Omental fat pad (tissue), 4 donors: ENCODE data around the gene KCNIP4. TPM values are rescaled to one million over a fixed set of nuclear protein-coding genes. Genes with fewer than 3 reads are reported as not detected.

Experiments
- ATAC-seq: fragments of 150-250 bp; one replicate; pipeline ENCODE4 v1.9.1; 2016; ENCODE audit warnings: mild to moderate bottlenecking, moderate library complexity; ENCODE audit not compliant: low FRiP score
- DNase-seq: peaks from one replicate; pipeline ENCODE4 v3.0.0-alpha.2; 2019; ENCODE audit warnings: low spot score
- total RNA-seq, 4 donors: library from RNA; depleted of rRNA; stranded (reverse); fragments of >200 nt; gene quantifications; one replicate each; pipeline ENCODE4 v1.1.0, GENCODE V29; 2016
- TF ChIP-seq, protein P1 (sequence below), 3 donors: fragments of 450-650 bp; IDR thresholded peaks; one replicate each; pipeline ENCODE4 v1.5.1; 2016 to 2017; ENCODE audit warnings: antibody characterized with exemption in 3 of 3, mild to moderate bottlenecking in 3 of 3, moderate library complexity in 2 of 3

KCNIP4 gene
- total RNA-seq, 4 donors from 2014 or later: 0.37 TPM; not detected in 3

DNA sequence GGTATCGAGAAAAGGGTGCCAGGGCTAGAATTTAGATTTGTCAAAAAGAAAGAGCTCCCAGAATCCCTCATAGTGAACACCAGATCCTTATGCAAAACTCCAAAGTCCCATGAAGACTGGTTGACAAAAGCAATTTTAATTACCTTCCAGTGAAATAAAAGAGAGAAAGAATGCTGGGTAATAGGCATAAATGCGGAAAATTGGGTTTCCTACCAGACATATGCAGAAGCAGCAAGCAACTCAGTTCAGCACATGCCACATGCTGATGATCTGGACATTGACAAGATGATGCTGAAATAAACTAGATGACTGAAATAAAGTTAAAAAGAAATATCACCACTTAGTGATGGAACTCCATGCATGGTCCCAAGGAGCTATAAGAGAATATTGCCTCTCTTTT is 83.9 kb downstream of the KCNIP4 start:
- TF ChIP-seq, protein P1, sequence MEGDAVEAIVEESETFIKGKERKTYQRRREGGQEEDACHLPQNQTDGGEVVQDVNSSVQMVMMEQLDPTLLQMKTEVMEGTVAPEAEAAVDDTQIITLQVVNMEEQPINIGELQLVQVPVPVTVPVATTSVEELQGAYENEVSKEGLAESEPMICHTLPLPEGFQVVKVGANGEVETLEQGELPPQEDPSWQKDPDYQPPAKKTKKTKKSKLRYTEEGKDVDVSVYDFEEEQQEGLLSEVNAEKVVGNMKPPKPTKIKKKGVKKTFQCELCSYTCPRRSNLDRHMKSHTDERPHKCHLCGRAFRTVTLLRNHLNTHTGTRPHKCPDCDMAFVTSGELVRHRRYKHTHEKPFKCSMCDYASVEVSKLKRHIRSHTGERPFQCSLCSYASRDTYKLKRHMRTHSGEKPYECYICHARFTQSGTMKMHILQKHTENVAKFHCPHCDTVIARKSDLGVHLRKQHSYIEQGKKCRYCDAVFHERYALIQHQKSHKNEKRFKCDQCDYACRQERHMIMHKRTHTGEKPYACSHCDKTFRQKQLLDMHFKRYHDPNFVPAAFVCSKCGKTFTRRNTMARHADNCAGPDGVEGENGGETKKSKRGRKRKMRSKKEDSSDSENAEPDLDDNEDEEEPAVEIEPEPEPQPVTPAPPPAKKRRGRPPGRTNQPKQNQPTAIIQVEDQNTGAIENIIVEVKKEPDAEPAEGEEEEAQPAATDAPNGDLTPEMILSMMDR (IDR thresholded peaks at IDR 0.05): no peak
- ATAC-seq: no peak
- no peak for DNase-seq

DNA sequence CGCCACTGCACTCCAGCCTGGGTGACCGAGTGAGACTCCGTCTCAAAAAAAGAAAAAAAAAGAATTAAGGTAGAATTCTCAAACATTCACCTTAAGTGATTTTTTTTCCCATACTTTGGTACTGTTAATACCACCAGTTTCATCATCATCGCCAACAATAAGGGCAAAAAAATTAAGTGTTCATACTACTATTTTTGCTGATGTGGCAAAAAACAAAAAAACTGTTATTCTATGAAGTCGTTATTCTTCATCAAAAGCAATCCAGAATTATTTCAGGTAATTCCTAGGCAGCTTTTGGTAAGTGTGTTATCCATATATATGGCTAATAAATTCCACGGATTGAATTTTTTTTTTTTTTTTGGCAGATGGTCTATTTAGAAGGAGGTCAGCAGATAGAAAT is 85.7 kb downstream of the KCNIP4 start:
- DNase-seq (no peak), ATAC-seq (no peak)
- TF ChIP-seq, protein P1 (IDR thresholded peaks at IDR 0.05): no peak

DNA sequence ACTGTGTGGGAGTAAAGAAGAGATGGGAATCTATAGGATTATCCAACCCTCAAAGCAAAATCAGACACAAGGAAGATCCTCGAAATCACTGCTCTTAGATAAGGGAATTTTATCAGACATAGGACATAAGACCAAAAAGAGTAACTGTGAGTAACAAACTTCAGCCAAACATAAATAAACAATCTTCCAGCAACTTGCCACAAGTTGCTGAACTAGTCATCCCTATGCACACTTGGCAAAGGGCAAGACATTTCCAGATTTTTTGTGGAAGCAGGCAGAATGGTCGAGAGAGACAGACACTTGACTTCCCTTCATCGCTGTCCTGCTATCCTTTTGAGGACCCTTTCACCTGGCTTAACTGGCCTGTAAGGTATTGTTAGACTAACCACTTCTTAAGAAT is 89.6 kb downstream of the KCNIP4 start:
- ATAC-seq (no peak), DNase-seq (no peak)
- TF ChIP-seq, protein P1 (IDR thresholded peaks at IDR 0.05): no peak

DNA sequence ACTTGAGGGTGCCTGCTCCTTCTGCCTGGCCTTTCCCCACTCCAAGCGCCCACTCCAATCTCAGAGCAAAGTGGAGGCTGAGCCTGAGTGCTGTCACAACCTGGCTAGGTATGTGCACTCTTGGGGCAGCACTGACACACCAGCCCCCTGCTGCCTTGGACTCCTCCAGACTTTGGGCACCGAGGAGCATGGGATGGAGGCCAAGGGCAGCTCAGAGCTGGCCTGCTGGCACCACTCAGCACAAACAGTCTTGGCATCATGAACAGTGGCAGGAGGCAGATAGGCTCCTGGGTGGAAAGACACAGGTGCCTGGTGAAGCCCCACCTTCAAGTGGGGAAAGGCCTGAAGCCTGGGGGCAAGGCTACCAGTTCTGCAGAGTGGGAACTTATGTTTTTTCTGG is 91.8 kb downstream of the KCNIP4 start:
- TF ChIP-seq, protein P1 (IDR thresholded peaks at IDR 0.05): no peak
- ATAC-seq: peak; percentile 54
- DNase-seq: no peak

DNA sequence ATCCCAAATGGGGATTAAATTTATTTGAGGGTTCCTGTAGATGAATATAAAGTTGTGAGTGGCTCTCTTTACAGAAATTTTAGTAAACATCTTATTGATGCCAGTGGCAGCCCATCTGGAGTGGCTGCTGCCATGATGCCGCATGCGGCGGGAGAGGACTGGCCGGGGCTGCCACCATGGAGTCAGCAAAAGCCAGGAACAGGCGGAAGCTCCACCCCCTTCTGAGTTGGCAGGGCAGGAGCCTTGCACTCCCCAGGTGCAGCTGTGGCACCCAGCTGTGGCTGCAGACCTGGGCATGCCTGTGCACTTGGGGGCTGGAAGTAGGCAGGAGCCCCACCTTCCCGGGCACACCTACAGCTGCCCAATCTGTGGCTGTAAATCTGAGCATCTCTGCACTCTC is 92.3 kb downstream of the KCNIP4 start:
- ATAC-seq (no peak), DNase-seq (no peak)
- TF ChIP-seq, protein P1 (IDR thresholded peaks at IDR 0.05): no peak

DNA sequence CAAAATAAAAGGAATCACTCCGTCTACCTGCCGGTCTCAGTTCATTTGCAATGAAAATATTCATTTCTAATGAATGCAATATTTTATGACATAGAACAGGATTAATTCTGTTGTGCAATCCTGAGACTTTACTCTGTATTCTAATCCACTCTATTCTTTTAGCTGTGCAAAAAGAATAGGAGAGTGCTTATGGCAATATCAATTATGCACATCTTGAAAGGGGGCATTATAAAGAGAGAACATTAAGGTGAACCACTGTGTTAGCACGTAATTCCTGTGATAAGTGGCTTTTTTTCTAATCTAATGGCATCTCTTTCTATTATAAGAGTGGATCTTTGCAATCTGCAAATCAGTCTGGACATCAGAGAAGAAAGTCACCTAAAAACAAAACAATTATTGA is 99.5 kb downstream of the KCNIP4 start:
- ATAC-seq: no peak
- TF ChIP-seq, protein P1 (IDR thresholded peaks at IDR 0.05): no peak

DNA sequence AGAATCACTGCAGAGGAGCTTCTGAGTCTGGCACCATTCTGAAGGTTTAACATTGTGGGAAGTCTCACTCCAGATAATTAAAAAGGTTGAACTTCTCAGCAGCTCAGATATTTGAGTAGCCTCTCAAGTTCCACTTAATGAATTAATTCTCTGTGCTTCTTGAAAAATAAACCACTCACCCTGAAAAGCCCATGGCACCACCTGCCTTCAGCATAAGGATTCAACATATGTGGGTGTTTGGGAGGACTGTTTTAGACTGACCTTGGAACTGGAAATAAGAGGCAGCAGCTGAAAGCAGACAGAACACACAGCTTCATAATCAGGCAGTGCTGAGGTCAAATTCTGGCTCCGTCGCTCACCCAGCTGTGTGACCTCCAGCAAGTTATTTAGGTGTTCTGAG is 100.6 kb downstream of the KCNIP4 start:
- DNase-seq (no peak), ATAC-seq (no peak)
- TF ChIP-seq, protein P1 (IDR thresholded peaks at IDR 0.05): no peak

More for the DNA sequence above, 99.5 kb downstream of the KCNIP4 start:
- no peak for DNase-seq
